ENCODE results near the gene PRG3. TPM values are rescaled to one million over a fixed set of nuclear protein-coding genes. Genes with fewer than 3 reads are reported as not detected.

Gene PRG3
- total RNA-seq, 1 donor from 2014 or later = not detected

- DNase-seq = no peak
Observed at GRCh38 chr11:57394203-57394965, 13.4 kb upstream of the PRG3 start.

GRCh38 chr11:57392763-57393105 is 11.8 kb upstream of the PRG3 start:
- intact Hi-C loops (cut with DNase I) = no loop called here
- ATAC-seq (ENCODE audit: poor library complexity) (no peak), DNase-seq (no peak)

More at GRCh38 chr11:57394203-57394965, 13.4 kb upstream of the PRG3 start:
- no peak for ATAC-seq (ENCODE audit: poor library complexity)
- intact Hi-C loops (cut with DNase I) = no loop called here

- DNase-seq (no peak), ATAC-seq (ENCODE audit: poor library complexity) (no peak)
- intact Hi-C loops (cut with DNase I) = no loop called here
Observed at GRCh38 chr11:57392066-57392762, 11.3 kb upstream of the PRG3 start.

DNA sequence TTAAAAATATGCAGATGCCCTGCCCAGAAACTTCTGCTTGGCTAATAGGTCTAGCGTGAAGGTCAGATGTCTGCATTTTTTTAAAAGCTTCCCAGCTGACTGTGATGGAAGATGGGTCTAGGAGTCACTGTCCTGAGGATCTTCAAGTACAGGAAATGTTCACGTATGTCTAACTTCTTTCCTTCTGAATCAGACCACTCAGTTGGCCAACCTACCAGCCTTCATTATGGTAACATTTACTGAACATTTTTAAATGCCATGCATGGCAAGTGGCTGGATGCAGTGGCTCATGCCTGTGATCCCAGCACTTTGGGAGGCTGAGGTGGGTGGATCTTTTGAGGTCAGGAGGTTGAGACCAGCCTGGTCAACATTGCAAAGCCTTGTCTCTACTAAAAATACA is 10.6 kb upstream of the PRG3 start:
- no peak for DNase-seq
- intact Hi-C loops (cut with DNase I) = no loop called here
- ATAC-seq (ENCODE audit: poor library complexity) = no peak

DNA sequence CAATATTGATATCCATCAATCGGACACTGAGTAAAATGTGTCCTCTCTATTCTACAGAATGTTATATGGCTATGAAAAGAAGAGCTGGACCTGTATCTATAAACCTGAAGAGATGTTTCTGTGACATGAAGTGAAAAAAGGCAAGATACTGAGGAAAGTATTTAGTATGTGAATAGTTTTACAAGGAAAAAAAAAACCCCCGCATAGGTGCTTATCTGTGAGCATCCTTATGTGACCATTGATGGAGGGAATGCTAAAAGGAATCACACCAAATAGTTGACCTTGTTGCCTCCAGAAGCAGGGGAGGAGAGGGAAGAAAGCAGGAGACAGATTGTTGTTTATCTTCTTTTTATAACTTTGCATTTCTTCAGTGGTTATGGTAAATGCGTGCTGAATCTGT is 10.2 kb upstream of the PRG3 start:
- intact Hi-C loops (cut with DNase I) = no loop called here

DNA sequence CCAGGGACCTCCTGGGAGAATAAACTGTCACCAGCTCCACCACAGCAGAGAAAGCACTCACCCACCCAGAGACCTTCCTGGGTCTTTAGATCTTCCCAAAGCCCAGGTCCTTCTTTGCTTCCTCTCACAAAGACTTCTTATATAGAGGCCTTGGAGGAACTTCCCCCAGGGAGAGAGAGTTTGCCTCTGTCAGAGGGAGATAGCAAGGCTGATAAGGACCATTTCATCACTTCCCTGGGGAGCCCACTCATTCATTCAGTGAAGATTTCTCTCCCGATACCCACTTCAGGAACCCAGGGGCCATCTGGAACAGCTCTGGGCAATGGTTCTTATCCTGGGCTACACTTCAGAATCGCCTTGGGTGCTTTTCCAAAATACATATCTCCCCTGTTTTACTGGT is 9.6 kb upstream of the PRG3 start, which contains the start of gene PRG2:
Gene PRG2, minus strand, starts transcription at position 116 of the 400 bp plus-strand sequence. CDS start 706 bp downstream, outside the sequence.
- DNase-seq (no peak), ATAC-seq (ENCODE audit: poor library complexity) (no peak)

More for the DNA sequence above, 10.2 kb upstream of the PRG3 start:
- no peak for DNase-seq
- ATAC-seq (ENCODE audit: poor library complexity) = no peak

DNA sequence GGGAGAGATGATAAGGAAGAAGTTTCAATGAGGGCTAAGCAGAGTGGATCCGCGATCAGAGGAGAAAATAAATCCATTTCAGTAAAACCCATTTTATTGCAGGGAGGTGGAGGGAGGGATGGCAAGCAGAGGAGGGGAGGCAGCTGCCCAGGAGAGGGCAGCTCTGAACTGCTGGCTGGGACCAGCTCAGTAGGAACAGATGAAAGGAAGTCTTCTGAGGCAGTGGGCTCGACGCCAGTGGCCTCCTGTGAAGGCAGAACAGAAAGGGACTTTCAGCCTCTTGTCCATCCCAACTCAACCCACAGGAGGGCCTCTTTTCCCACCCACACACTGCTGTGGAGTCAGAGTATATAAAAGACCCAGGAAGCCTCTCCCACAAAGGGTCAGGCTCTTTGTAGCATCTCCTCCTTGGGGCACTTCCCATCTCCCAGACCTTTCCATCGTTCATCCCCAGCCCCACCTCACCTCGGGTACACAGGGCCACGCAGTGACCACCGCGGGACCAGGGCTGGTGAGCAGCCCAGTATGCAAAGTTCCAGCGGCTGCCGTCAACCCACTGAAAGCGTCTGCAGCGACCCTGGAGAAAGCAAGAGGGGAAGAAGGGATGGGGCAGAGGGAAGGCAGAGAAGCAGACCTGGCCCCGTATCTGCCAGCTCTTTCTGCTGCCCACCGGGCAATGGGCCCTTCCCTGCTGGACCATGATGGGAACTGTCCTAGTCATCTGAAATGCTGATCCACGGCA is 6.5 kb upstream of the PRG3 start:
- DNase-seq = peak; percentile 65
- no peak for ATAC-seq (ENCODE audit: poor library complexity)
- intact Hi-C loops (cut with DNase I) = no loop called here

More for the DNA sequence above, 9.6 kb upstream of the PRG3 start, which contains the start of gene PRG2:
- intact Hi-C loops (cut with DNase I) = no loop called here

- DNase-seq (no peak), ATAC-seq (ENCODE audit: poor library complexity) (no peak)
- intact Hi-C loops (cut with DNase I) = no loop called here
Observed at GRCh38 chr11:57386178-57386940, 5.4 kb upstream of the PRG3 start.

GRCh38 chr11:57379732-57380131 is 1.2 kb downstream of the PRG3 start:
- ATAC-seq (ENCODE audit: poor library complexity) (no peak), DNase-seq (no peak)
- intact Hi-C loops (cut with DNase I) = no loop called here

GRCh38 chr11:57378186-57378585 is 2.8 kb downstream of the PRG3 start:
- intact Hi-C loops (cut with DNase I) = no loop called here
- DNase-seq = no peak
- no peak for ATAC-seq (ENCODE audit: poor library complexity)

DNA sequence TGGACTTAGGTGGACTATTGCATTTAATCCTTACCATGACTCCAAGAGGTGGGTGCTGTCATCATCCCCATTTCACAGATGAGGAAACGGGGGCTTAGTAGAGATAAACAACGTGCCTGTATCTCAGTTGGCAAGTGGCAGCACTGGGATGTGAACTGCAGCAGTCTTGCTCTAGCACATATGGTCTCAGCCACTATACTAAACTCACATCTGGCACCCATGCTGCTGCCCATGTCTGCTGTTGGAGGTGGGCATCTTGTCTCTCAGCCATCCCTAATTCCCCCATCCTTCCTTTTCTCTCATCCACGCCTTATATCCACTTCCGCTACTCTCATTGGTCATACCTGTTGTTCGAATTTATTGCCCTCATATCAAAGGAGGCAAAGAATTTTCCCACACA is 3.8 kb downstream of the PRG3 start:
- no peak for DNase-seq
- ATAC-seq (ENCODE audit: poor library complexity) = no peak
- intact Hi-C loops (cut with DNase I) = no loop called here

GRCh38 chr11:57376095-57377090 is 4.6 kb downstream of the PRG3 start:
- no peak for DNase-seq
- intact Hi-C loops (cut with DNase I) = no loop called here
- no peak for ATAC-seq (ENCODE audit: poor library complexity)

GRCh38 chr11:57375490-57375889 is 5.5 kb downstream of the PRG3 start:
- intact Hi-C loops (cut with DNase I) = no loop called here
- ATAC-seq (ENCODE audit: poor library complexity) = no peak
- no peak for DNase-seq

GRCh38 chr11:57374966-57375365 is 6.0 kb downstream of the PRG3 start:
- DNase-seq (no peak), ATAC-seq (ENCODE audit: poor library complexity) (no peak)
- intact Hi-C loops (cut with DNase I) = no loop called here

- DNase-seq (no peak), ATAC-seq (ENCODE audit: poor library complexity) (peak; percentile 38)
- intact Hi-C loops (cut with DNase I) = no loop called here
Observed at GRCh38 chr11:57373146-57373545, 7.8 kb downstream of the PRG3 start.

DNA sequence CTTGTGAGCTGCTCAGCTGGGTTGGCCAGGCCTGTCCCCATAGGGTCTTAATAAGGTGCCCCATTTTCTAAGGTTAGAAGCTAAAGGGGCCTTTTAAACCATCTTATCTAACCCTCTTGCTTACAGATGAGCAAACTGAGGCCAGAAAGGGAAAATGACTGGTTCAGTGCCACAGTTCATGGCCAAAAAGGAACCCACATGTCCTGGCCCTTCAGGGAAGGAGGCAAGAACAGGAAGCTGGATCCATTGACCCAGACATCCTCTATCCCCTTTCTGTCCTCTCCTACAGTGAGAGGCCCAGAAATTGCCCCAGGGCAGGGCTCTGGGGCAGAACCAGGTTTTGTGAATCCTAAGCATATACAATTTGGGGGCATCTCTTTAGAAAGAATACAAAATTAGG is 10.0 kb downstream of the PRG3 start:
- ATAC-seq (ENCODE audit: poor library complexity) = no peak
- intact Hi-C loops (cut with DNase I) = no loop called here
- no peak for DNase-seq

DNA sequence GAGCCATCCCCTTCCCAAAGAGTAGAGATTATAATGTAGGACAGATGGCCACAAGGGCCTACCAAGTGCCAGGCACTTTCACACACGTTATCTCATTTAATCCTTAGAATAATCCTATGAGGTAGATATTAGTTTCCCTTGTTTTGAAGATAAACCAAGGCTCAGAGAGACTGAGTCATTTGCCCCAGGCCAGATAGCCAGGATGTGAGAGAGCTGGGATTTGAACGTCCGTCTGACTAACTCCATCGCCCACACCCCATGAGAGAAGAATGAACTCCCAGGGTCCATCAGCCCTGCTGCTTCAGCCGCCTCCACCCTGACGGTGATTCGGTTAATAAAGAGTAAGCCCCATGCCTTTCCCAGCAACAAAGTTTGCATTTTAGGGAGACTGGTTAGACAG is 10.7 kb downstream of the PRG3 start:
- ATAC-seq (ENCODE audit: poor library complexity) (no peak), DNase-seq (no peak)
- intact Hi-C loops (cut with DNase I) = no loop called here

- ATAC-seq (ENCODE audit: poor library complexity) (no peak), DNase-seq (no peak)
- intact Hi-C loops (cut with DNase I) = no loop called here
Observed at GRCh38 chr11:57368845-57369232, 12.1 kb downstream of the PRG3 start.
